Epithelial cell of esophagus (primary cell): ENCODE data around the gene FASTK.

Experiments
- DNase-seq: peaks from one replicate; pipeline ENCODE4 v3.0.0; 2010; ENCODE audit warnings: low read depth
- H3K4me3 ChIP-seq: 2 replicates; pipeline ENCODE4 v1.5.1; 2011; ENCODE audit warnings: mild to moderate bottlenecking, low read length, control low read depth
- TF ChIP-seq, protein P1 (sequence below): IDR thresholded peaks from 2 replicates; pipeline ENCODE4 v1.5.1; 2011; ENCODE audit warnings: low read depth, mild to moderate bottlenecking, low read length, control low read depth, inconsistent platforms; ENCODE audit not compliant: insufficient read depth; ENCODE audit errors: missing control alignments

FASTK gene

DNA sequence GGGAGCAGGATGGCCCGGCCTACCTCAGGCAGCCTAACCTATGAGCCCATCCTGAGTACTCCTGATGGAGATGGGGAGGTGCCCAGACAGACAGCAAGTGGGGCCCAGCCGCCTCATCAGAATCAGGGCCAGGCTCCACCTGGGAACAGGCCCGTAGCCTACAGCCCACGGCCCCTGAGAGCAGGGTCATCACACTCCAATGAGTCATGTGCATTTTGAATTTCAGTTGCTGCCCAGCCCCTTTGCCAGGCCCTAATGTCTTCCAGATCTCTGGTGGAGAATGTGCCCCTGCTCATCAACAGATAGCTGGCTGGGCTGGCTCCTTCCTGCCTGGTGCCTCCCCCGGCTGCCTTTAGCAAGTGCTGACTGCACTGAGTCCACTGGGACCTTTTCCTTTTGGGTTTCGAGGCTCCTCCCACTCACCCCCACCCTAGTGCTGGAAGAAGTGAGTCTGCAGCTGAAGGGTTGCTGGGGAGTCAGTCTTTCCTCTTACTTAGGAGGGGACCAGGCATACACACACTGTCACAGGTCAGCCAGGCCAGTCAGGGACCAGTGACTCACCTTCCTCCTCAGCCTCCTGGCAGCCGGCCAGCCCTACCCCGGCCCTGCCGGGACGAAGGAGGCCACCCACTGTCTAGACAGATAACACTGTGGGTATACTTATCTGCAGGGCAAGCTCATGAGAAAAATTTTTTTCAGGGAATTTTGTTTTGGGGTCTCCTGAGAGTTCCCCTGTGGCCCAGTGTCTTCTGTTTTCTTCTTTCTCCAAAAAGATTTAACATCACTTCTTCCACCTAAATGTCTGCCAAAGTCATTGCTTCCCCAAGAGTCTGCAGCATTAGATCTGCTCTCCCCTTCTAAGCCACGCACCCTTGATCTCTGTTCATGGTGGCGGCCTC lies 41.4 kb downstream of the FASTK start:
- peak; percentile 65 for DNase-seq
- TF ChIP-seq, protein P1, sequence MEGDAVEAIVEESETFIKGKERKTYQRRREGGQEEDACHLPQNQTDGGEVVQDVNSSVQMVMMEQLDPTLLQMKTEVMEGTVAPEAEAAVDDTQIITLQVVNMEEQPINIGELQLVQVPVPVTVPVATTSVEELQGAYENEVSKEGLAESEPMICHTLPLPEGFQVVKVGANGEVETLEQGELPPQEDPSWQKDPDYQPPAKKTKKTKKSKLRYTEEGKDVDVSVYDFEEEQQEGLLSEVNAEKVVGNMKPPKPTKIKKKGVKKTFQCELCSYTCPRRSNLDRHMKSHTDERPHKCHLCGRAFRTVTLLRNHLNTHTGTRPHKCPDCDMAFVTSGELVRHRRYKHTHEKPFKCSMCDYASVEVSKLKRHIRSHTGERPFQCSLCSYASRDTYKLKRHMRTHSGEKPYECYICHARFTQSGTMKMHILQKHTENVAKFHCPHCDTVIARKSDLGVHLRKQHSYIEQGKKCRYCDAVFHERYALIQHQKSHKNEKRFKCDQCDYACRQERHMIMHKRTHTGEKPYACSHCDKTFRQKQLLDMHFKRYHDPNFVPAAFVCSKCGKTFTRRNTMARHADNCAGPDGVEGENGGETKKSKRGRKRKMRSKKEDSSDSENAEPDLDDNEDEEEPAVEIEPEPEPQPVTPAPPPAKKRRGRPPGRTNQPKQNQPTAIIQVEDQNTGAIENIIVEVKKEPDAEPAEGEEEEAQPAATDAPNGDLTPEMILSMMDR, result no peak
- H3K4me3 ChIP-seq, result no peak overlapping the region

DNA sequence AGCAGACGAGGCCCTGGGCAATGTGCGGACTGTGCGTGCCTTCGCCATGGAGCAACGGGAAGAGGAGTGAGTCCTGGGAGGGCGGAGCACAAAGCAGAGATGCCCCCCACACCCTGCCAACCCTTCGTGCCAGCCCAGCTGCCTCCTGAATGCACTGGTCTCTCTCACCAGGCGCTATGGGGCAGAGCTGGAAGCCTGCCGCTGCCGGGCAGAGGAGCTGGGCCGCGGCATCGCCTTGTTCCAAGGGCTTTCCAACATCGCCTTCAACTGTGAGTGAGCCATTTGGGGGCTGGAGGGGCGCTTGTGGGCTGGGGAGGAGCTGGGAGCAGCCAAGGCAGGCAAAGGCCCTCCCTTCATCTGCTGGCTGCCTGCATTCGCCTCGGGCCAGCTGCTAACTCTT lies 44.7 kb downstream of the FASTK start:
- TF ChIP-seq, protein P1, result no peak
- no peak for DNase-seq
- no peak overlapping the region for H3K4me3 ChIP-seq

DNA sequence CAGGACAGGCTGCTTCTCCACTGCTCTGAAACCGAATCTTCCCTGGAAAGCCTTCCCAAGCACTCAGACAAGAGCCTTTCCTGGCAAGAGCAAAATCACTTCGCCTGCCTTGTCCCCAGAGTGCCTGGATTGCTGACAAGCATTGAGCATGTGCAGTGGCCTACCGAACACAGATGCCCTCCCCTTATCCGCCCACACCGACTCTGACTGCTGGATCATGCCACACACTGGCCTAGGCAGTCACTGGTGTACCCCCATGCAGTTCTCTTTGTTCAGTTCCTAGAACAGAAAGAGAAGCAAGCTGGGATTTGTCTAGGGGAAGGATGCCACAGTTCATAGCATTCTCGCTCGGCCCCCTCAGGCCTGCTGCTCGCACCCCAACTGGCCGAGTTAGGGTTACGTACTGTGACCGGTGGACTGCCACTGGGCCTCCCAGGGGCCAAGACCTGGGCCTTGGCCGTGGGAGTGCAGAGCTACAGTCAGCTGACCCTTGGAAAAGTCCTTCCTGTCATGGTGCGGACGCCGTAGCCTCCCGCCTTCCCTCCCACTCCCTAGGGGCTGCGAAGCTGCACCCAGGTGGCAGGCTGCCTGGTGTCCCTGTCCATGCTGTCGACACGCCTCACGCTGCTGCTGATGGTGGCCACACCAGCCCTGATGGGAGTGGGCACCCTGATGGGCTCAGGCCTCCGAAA lies 45.4 kb downstream of the FASTK start:
- TF ChIP-seq, protein P1, result no peak
- DNase-seq, result no peak
- no peak overlapping the region for H3K4me3 ChIP-seq

GRCh38 chr7:151034312-151035025 lies 46.1 kb downstream of the FASTK start:
- H3K4me3 ChIP-seq, result no peak overlapping the region
- DNase-seq, result no peak
- TF ChIP-seq, protein P1, result no peak

GRCh38 chr7:151033864-151034249 lies 46.8 kb downstream of the FASTK start:
- H3K4me3 ChIP-seq, result no peak overlapping the region
- TF ChIP-seq, protein P1, result no peak
- no peak for DNase-seq

DNA sequence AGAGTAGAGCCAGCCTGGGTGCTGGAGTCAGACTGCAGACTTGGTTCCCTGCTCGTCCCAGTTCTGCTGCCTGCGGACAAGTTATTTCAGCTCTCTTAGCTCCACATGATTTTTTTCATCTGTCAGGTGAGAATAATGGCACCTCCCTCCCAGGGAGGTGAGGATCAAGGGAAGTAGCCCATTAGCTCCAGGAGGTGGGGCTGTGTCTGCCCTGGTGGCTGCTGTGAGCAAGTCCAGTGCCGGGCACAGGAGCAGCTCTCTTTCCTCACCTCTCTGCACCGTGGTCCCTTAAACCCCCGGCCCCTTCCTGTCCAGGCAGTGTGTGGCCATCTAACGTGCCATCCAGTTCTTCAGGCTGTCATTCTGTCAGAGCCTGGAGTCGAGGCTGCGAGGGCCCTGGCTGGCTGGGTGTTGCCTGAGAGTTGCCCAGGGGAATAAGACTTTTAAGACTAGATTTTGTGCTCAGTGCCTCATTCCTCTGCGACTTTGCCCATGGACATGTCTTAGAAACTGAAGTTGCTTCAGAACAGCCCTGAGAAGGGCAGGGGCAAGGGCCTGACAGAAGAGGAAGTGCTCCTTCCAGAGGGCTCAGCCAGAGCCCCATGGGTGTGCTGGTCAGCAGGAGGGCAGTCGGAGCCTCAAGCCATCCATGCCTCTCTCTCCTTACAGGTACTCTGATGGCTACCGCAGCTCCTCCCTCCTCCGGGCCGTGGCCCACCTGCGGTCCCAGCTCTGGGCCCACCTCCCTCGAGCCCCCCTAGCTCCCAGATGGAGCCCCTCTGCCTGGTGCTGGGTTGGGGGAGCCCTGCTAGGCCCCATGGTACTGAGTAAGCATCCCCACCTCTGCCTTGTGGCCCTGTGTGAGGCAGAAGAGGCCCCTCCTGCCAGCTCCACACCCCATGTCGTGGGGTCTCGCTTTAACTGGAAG lies 47.4 kb downstream of the FASTK start:
- DNase-seq, result peak; percentile 23
- TF ChIP-seq, protein P1, result peak; percentile 6
- no peak overlapping the region for H3K4me3 ChIP-seq
